Esophagus squamous epithelium (tissue), 5 donors: ENCODE measurements around the gene CXCL9. TPM values are rescaled to one million over a fixed set of nuclear protein-coding genes. Genes with fewer than 3 reads are reported as not detected.
"Not testable (repeated sequence)": the region's sequence is repeated elsewhere in the genome, so short reads cannot be mapped to it uniquely, and the experiment has no call there.

Source experiments
- DNase-seq: peaks from one replicate; lab custom pipeline; 2025; lab: John Stamatoyannopoulos, UW
- H3K27ac ChIP-seq, 4 donors: fragments of 200-600 bp; sonication (generic); one replicate each; pipeline ENCODE4 v1.5.1; 2016 to 2019; ENCODE audit warnings: mild to moderate bottlenecking in 1 of 4
- H3K27me3 ChIP-seq, 4 donors: fragments of 200-600 bp; sonication (generic); 1 replicate in 3 of 4; 2 replicates in 1 of 4; pipeline versions ENCODE4 v1.5.1 to v1.6.0; 2017 to 2021; ENCODE audit warnings: antibody characterized with exemption in 1 of 4
- H3K36me3 ChIP-seq, 3 donors: fragments of 200-600 bp; sonication (generic); one replicate each; pipeline ENCODE4 v1.5.1; 2016 to 2019
- H3K4me1 ChIP-seq, 3 donors: fragments of 200-600 bp; sonication (generic); one replicate each; pipeline ENCODE4 v1.5.1; 2017 to 2019
- H3K4me3 ChIP-seq, 4 donors: fragments of 200-600 bp; sonication (generic); 1 replicate in 3 of 4; 2 replicates in 1 of 4; pipeline ENCODE4 v1.5.1; 2016 to 2019; ENCODE audit warnings: mild to moderate bottlenecking in 2 of 4, moderate library complexity in 1 of 4
- H3K9me3 ChIP-seq, 3 donors: fragments of 200-600 bp; sonication (generic); one replicate each; pipeline ENCODE4 v1.5.1; 2016 to 2019
- POLR2A ChIP-seq, 4 donors: fragments of 450-650 bp; IDR thresholded peaks; one replicate each; pipeline ENCODE4 v1.6.1; 2017; ENCODE audit warnings: antibody characterized with exemption in 4 of 4, mild to moderate bottlenecking in 4 of 4, moderate library complexity in 3 of 4
- WGBS, 2 donors: methylation state at CpG; one replicate each; pipeline ENCODE4 v1.1.5; 2018; 5-methylcytosine and 5-hydroxymethylcytosine counted together
- intact Hi-C: fragments of 100-400 bp; cut with DNase I; formaldehyde crosslinking; loops from one replicate; pipeline ENCODE4 v1.15.0; 2022
- total RNA-seq, 4 donors: library from RNA; depleted of rRNA; stranded (reverse); fragments of >200 nt; gene quantifications; one replicate each; pipeline ENCODE4 v1.1.0, GENCODE V29; 2016
- TF ChIP-seq, protein P1 (sequence below), 6 experiments: fragments of 450-650 bp in 4 of 6; fragments of 200-600 bp in 2 of 6; sonication (generic) in 2 of 6; IDR thresholded peaks; one replicate each; pipeline ENCODE4 v1.5.1; 2016 to 2019; ENCODE audit warnings: antibody characterized with exemption in 6 of 6, mild to moderate bottlenecking in 4 of 6, moderate library complexity in 4 of 6
- donor health status: DM: yes; HTN: yes; CAD: no.

The CXCL9 gene
- total RNA-seq, 4 donors from 2014 or later = 0.11 to 5.6 (median 0.19) TPM; not detected in 1

DNA sequence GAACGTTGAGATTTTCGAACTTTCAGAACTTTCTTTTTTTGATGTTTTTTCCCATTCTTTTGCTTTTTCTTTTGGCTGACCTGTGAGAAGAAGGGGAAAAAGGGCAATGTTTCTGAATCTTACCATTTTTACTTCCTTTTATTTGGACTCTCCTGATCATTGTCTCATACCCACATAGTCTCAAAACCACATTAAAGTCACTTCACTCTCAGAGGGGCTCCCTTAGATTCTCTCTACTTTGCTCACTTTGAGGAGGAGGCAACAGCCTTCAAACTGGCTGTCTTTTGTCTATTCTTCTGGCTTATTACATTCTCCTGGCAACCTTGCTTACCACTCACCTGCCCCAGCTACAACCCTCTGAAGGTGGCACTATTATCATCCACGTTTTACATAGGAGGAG is 3.7 kb downstream of the CXCL9 start:
- DNase-seq = no peak
- WGBS, 2 donors = 81 to 90% methylated on average over 3 of the region's 3 CpGs
- H3K4me3 ChIP-seq = no peak overlapping the region
- no peaks in the 10 kb centered on the region for H3K9me3 ChIP-seq
- no peak for TF ChIP-seq POLR2A (IDR thresholded peaks at IDR 0.05)
- TF ChIP-seq, protein P1, sequence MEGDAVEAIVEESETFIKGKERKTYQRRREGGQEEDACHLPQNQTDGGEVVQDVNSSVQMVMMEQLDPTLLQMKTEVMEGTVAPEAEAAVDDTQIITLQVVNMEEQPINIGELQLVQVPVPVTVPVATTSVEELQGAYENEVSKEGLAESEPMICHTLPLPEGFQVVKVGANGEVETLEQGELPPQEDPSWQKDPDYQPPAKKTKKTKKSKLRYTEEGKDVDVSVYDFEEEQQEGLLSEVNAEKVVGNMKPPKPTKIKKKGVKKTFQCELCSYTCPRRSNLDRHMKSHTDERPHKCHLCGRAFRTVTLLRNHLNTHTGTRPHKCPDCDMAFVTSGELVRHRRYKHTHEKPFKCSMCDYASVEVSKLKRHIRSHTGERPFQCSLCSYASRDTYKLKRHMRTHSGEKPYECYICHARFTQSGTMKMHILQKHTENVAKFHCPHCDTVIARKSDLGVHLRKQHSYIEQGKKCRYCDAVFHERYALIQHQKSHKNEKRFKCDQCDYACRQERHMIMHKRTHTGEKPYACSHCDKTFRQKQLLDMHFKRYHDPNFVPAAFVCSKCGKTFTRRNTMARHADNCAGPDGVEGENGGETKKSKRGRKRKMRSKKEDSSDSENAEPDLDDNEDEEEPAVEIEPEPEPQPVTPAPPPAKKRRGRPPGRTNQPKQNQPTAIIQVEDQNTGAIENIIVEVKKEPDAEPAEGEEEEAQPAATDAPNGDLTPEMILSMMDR (IDR thresholded peaks at IDR 0.05) = no peak
- intact Hi-C loops = no loop called here
- H3K27me3 ChIP-seq = no peaks in the 10 kb centered on the region
- no peak overlapping the region for H3K27ac ChIP-seq
- no peaks in the 10 kb centered on the region for H3K4me1 ChIP-seq
- no peaks in the 10 kb centered on the region for H3K36me3 ChIP-seq

DNA sequence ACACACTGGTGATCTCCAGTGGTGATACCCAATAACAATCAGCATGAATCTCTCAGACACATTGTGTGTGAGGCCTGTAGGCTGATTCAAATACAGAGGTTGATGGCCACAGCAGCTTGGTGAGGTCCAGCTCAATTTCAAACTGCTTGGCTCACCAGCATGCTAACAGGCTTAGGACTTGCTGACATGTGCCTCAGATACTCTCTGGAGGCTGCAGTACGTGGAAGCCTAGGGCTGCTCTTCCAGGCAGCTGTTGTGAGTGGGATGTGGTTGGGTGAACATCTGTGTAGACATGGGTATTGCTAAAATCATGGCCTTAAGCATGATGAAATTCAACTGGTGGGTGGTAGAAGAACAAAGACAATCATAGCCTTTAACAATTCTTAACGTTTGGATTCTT is 4.3 kb downstream of the CXCL9 start:
- H3K27ac ChIP-seq = no peak overlapping the region
- no peak for DNase-seq
- WGBS, 2 donors = 39 to 44% methylated on average over 2 of the region's 2 CpGs
- no peaks in the 10 kb centered on the region for H3K36me3 ChIP-seq
- no peaks in the 10 kb centered on the region for H3K27me3 ChIP-seq
- H3K4me1 ChIP-seq = no peaks in the 10 kb centered on the region
- no peak overlapping the region for H3K4me3 ChIP-seq
- no peaks in the 10 kb centered on the region for H3K9me3 ChIP-seq
- no peak for TF ChIP-seq POLR2A (IDR thresholded peaks at IDR 0.05)
- TF ChIP-seq, protein P1 (IDR thresholded peaks at IDR 0.05) = no peak
- intact Hi-C loops = no loop called here

DNA sequence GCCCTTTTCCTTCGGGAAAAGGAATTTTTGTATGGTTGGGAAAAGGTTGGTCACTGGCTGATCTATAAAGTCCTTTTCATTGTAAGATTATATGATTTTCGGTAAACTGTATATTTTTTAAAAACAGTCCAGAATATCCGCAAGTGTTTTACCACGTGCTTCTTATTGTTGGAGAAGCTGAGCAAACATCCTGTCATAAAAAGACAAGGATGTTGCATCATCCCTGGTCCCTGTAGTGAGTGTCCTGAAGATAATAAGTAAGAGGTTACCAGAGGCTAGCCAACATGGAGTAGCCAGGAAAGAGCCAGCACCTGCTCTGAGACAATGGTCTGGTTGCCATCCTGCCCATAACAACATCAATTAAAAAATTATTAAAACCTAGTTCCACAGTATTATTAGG is 5.1 kb downstream of the CXCL9 start:
- no peak for DNase-seq
- no peak overlapping the region for H3K27ac ChIP-seq
- H3K4me3 ChIP-seq = no peak overlapping the region
- H3K36me3 ChIP-seq = no peaks in the 10 kb centered on the region
- WGBS, 2 donors = 56 to 63% methylated on average over 4 of the region's 4 CpGs
- H3K27me3 ChIP-seq = no peaks in the 10 kb centered on the region
- no peaks in the 10 kb centered on the region for H3K9me3 ChIP-seq
- intact Hi-C loops = no loop called here
- TF ChIP-seq POLR2A (IDR thresholded peaks at IDR 0.05) = no peak
- TF ChIP-seq, protein P1 (IDR thresholded peaks at IDR 0.05) = no peak
- H3K4me1 ChIP-seq = no peaks in the 10 kb centered on the region

- Histone ChIP-seq H3K4me1 (no peaks in the 10 kb centered on the region), H3K4me3 (no peak overlapping the region), H3K27ac (no peak overlapping the region), H3K9me3 (no peaks in the 10 kb centered on the region), H3K27me3 (no peaks in the 10 kb centered on the region), H3K36me3 (no peaks in the 10 kb centered on the region)
- DNase-seq = no peak
- WGBS, 2 donors = 76 to 88% methylated on average over 7 of the region's 7 CpGs
- TF ChIP-seq, protein P1 (IDR thresholded peaks at IDR 0.05) = no peak
- TF ChIP-seq POLR2A (IDR thresholded peaks at IDR 0.05) = no peak
- intact Hi-C loops = no loop called here
Observed at GRCh38 chr4:76001700-76002099, 5.6 kb downstream of the CXCL9 start.

DNA sequence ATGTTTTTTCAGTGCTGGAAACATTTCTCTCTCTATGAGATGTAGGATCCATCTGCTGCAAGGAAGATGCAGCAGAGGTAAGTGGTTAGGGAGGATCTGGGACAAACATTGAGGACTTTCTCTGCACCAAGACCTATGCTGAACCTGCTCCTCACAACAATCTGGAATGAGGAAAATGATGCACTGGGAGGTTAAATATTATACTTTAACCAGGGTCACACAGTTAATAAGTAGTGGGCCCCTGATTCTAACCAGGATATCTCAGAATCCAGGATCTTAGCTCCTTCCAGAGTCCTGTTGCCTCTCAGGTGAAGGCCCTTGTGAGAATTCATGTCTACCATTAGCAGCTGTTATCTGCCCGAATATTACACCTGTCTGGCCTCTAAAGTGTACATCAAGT is 7.0 kb downstream of the CXCL9 start:
- 100% methylated on average over 1 of the region's 1 CpG for WGBS, 2 donors
- no peak for DNase-seq
- no peak for TF ChIP-seq POLR2A (IDR thresholded peaks at IDR 0.05)
- TF ChIP-seq, protein P1 (IDR thresholded peaks at IDR 0.05) = no peak
- no peaks in the 10 kb centered on the region for H3K36me3 ChIP-seq
- H3K4me3 ChIP-seq = no peak overlapping the region
- no peaks in the 10 kb centered on the region for H3K9me3 ChIP-seq
- no peaks in the 10 kb centered on the region for H3K27me3 ChIP-seq
- no peaks in the 10 kb centered on the region for H3K4me1 ChIP-seq
- intact Hi-C loops = no loop called here
- no peak overlapping the region for H3K27ac ChIP-seq

DNA sequence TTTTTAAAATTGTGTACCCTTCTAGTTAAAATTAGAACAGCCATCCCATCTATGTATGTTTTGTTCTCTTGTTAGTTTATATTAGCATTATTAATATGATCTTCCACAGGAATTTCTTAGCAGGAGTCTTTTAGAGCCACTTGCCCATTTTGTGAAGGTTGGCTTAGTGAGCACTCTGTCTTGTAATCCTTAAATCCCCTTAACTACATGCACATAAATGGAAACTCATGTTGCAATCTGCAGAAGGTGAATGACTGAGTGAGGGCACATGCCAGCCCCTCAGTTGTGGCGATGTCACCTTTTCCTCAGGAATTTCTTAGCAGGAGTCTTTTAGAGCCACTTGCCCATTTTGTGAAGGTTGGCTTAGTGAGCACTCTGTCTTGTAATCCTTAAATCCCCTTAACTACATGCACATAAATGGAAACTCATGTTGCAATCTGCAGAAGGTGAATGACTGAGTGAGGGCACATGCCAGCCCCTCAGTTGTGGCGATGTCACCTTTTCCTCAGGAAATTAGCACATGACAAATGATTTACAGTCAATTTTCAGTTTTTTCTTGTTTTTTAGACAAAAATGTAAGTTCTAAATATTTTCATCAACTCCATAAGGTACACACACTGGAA is 8.7 kb downstream of the CXCL9 start:
- WGBS, 2 donors = 42 to 45% methylated on average over 2 of the region's 2 CpGs
- H3K27me3 ChIP-seq, H3K9me3 ChIP-seq, DNase-seq, H3K4me3 ChIP-seq, H3K4me1 ChIP-seq, H3K36me3 ChIP-seq, H3K27ac ChIP-seq: not testable (repeated sequence)
- intact Hi-C loops = loop anchor here (5.0 kb wide), 1 partner anchor 69 kb away; no protein-coding TSS in a partner anchor
